ENCODE data around the gene KCMF1. TPM values are rescaled to one million over a fixed set of nuclear protein-coding genes. Genes with fewer than 3 reads are reported as not detected.

Gene KCMF1
- total and polyA plus RNA-seq, 2 of the 13 experiments (the other 11 are each of a cell fraction or from before 2014, with no cell fraction given) = 62.1 to 116 TPM

DNA sequence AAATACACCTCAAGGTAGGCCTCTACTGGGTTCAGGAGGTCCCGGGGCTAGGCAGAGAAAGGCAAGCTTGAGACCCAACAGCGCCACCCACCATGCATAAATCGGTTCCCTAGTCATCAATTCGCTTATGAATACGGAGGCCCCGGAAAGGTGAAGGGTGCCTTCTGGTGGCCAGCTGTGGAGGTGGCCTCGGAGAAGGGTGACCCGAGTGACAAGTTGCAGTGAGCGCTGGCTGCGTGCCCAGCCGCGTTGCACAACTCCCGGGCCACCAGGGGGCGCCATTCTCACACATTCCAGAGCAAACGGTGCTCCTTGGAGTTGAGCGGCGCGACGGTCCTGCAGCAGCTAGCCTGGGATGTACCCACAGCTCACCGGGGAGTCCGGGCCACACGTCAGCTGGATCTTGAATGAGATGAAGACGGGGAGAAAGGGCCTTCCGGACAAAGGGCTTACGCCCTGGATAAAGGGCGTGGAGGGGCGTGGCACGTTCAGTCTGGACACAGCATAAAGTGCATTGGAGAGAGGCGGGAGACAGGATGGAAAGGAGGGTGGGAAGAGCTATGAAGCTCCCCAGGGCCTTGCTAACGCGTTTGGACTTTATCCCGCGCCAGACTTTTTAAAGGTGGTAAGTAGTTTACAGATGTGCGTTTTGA, 45.1 kb upstream of the KCMF1 start (continued):
- TF ChIP-seq, protein P1, sequence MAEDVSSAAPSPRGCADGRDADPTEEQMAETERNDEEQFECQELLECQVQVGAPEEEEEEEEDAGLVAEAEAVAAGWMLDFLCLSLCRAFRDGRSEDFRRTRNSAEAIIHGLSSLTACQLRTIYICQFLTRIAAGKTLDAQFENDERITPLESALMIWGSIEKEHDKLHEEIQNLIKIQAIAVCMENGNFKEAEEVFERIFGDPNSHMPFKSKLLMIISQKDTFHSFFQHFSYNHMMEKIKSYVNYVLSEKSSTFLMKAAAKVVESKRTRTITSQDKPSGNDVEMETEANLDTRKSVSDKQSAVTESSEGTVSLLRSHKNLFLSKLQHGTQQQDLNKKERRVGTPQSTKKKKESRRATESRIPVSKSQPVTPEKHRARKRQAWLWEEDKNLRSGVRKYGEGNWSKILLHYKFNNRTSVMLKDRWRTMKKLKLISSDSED (CRISPR knock-in tag; IDR thresholded peaks at IDR 0.05) = no peak
- no peak for TF ChIP-seq TRIM24 (CRISPR knock-in tag; IDR thresholded peaks at IDR 0.05)
- TF ChIP-seq, protein P2, sequence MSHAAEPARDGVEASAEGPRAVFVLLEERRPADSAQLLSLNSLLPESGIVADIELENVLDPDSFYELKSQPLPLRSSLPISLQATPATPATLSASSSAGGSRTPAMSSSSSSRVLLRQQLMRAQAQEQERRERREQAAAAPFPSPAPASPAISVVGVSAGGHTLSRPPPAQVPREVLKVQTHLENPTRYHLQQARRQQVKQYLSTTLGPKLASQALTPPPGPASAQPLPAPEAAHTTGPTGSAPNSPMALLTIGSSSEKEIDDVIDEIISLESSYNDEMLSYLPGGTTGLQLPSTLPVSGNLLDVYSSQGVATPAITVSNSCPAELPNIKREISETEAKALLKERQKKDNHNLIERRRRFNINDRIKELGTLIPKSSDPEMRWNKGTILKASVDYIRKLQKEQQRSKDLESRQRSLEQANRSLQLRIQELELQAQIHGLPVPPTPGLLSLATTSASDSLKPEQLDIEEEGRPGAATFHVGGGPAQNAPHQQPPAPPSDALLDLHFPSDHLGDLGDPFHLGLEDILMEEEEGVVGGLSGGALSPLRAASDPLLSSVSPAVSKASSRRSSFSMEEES (CRISPR knock-in tag; IDR thresholded peaks at IDR 0.05) = peak; percentile 76; the same call in 1 of the 2 replicates
- TF ChIP-seq CEBPB (IDR thresholded peaks at IDR 0.05; ENCODE audit: borderline replicate concordance, low read depth, low read length) = peak; percentile 99
- TF ChIP-seq TCF7 (IDR thresholded peaks at IDR 0.05; ENCODE audit: low read depth) = peak; percentile 18; the same call in 1 of the 2 replicates
- TF ChIP-seq, protein P3, sequence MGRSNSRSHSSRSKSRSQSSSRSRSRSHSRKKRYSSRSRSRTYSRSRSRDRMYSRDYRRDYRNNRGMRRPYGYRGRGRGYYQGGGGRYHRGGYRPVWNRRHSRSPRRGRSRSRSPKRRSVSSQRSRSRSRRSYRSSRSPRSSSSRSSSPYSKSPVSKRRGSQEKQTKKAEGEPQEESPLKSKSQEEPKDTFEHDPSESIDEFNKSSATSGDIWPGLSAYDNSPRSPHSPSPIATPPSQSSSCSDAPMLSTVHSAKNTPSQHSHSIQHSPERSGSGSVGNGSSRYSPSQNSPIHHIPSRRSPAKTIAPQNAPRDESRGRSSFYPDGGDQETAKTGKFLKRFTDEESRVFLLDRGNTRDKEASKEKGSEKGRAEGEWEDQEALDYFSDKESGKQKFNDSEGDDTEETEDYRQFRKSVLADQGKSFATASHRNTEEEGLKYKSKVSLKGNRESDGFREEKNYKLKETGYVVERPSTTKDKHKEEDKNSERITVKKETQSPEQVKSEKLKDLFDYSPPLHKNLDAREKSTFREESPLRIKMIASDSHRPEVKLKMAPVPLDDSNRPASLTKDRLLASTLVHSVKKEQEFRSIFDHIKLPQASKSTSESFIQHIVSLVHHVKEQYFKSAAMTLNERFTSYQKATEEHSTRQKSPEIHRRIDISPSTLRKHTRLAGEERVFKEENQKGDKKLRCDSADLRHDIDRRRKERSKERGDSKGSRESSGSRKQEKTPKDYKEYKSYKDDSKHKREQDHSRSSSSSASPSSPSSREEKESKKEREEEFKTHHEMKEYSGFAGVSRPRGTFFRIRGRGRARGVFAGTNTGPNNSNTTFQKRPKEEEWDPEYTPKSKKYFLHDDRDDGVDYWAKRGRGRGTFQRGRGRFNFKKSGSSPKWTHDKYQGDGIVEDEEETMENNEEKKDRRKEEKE (IDR thresholded peaks at IDR 0.05) = no peak
- peak; percentile 53; the same call in 1 of the 2 replicates for TF ChIP-seq GZF1 (CRISPR knock-in tag; IDR thresholded peaks at IDR 0.05)
- TF ChIP-seq, protein P4, sequence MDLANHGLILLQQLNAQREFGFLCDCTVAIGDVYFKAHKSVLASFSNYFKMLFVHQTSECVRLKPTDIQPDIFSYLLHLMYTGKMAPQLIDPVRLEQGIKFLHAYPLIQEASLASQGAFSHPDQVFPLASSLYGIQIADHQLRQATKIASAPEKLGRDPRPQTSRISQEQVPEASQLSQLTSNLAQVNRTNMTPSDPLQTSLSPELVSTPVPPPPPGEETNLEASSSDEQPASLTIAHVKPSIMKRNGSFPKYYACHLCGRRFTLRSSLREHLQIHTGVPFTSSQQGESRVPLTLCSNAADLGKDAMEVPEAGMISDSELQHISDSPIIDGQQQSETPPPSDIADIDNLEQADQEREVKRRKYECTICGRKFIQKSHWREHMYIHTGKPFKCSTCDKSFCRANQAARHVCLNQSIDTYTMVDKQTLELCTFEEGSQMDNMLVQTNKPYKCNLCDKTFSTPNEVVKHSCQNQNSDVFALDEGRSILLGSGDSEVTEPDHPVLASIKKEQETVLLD (CRISPR knock-in tag; IDR thresholded peaks at IDR 0.05; ENCODE audit: low read depth) = peak; percentile 65
- TF ChIP-seq NCOA2 (CRISPR knock-in tag; IDR thresholded peaks at IDR 0.05) = peak; percentile 82
- peak; percentile 95 for TF ChIP-seq CBFB (CRISPR knock-in tag; IDR thresholded peaks at IDR 0.05)
- no peak for TF ChIP-seq SMARCC2 (IDR thresholded peaks at IDR 0.05)
- peak; percentile 89 for TF ChIP-seq PTBP1 (IDR thresholded peaks at IDR 0.05; ENCODE audit: low read depth, low read length, poor library complexity, severe bottlenecking)
- TF ChIP-seq, protein P5, sequence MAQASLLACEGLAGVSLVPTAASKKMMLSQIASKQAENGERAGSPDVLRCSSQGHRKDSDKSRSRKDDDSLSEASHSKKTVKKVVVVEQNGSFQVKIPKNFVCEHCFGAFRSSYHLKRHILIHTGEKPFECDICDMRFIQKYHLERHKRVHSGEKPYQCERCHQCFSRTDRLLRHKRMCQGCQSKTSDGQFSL (CRISPR knock-in tag; IDR thresholded peaks at IDR 0.05) = no peak
- TF ChIP-seq, protein P6, sequence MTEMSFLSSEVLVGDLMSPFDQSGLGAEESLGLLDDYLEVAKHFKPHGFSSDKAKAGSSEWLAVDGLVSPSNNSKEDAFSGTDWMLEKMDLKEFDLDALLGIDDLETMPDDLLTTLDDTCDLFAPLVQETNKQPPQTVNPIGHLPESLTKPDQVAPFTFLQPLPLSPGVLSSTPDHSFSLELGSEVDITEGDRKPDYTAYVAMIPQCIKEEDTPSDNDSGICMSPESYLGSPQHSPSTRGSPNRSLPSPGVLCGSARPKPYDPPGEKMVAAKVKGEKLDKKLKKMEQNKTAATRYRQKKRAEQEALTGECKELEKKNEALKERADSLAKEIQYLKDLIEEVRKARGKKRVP (CRISPR knock-in tag; IDR thresholded peaks at IDR 0.05) = peak in 1 of 2 experiments; percentile 86; a peak in 2 of 4 replicates
- TF ChIP-seq ELF3 (CRISPR knock-in tag; IDR thresholded peaks at IDR 0.05) = peak; percentile 81
- TF ChIP-seq, protein P7, sequence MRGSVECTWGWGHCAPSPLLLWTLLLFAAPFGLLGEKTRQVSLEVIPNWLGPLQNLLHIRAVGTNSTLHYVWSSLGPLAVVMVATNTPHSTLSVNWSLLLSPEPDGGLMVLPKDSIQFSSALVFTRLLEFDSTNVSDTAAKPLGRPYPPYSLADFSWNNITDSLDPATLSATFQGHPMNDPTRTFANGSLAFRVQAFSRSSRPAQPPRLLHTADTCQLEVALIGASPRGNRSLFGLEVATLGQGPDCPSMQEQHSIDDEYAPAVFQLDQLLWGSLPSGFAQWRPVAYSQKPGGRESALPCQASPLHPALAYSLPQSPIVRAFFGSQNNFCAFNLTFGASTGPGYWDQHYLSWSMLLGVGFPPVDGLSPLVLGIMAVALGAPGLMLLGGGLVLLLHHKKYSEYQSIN (CRISPR knock-in tag; IDR thresholded peaks at IDR 0.05; ENCODE audit: borderline replicate concordance) = no peak
- peak; percentile 94; the same call in 1 of the 2 replicates for TF ChIP-seq SAFB2 (CRISPR knock-in tag; IDR thresholded peaks at IDR 0.05; ENCODE audit: borderline replicate concordance, low read depth)
- TF ChIP-seq JARID2 (CRISPR knock-in tag; IDR thresholded peaks at IDR 0.05; ENCODE audit: insufficient replicate concordance) = no peak
- TF ChIP-seq MTF1 (CRISPR knock-in tag; IDR thresholded peaks at IDR 0.05) = no peak
- TF ChIP-seq MED1 (CRISPR knock-in tag; IDR thresholded peaks at IDR 0.05) = peak; percentile 95
